PC-9 (cell line): ENCODE measurements around the gene CHRNA4.

ENCODE experiments used
- CTCF ChIP-seq: fragments of 200-600 bp; sonication (generic); conservative IDR thresholded peaks from 2 replicates; pipeline ENCODE4 v1.6.1; 2017; ENCODE audit warnings: mixed run types, antibody characterized with exemption, mild to moderate bottlenecking, moderate library complexity
- EZH2 ChIP-seq: fragments of 200-600 bp; sonication (generic); IDR thresholded peaks from 2 replicates; pipeline ENCODE4 v1.8.0; 2017; ENCODE audit warnings: antibody characterized with exemption, low read depth

GRCh38 chr20:63375438-63375837 lies 14.3 kb upstream of the CHRNA4 start:
- no peak for TF ChIP-seq CTCF
- no peak for TF ChIP-seq EZH2
